Activated naive CD8-positive, alpha-beta T cell treated with anti-CD3 and anti-CD28 coated beads for 36 hours (primary cell): Measurements from ENCODE around the gene SLC39A12. TPM values are rescaled to one million over a fixed set of nuclear protein-coding genes. Genes with fewer than 3 reads are reported as not detected.

Experiments
- DNase-seq: peaks from one replicate; pipeline ENCODE4 v3.0.0; 2021
- H3K27ac Mint-ChIP-seq: one replicate; pipeline ENCODE4 v1.8.0; 2022; ENCODE audit warnings: mild to moderate bottlenecking, moderate library complexity, mixed read lengths
- H3K27me3 Mint-ChIP-seq: one replicate; pipeline ENCODE4 v1.8.0; 2022; ENCODE audit warnings: mild to moderate bottlenecking, mixed read lengths
- H3K36me3 Mint-ChIP-seq: one replicate; pipeline ENCODE4 v1.8.0; 2021; ENCODE audit warnings: mild to moderate bottlenecking, mixed read lengths
- H3K4me1 Mint-ChIP-seq: one replicate; pipeline ENCODE4 v1.8.0; 2021; ENCODE audit warnings: mixed read lengths
- H3K4me3 Mint-ChIP-seq: one replicate; pipeline ENCODE4 v1.8.0; 2022; ENCODE audit warnings: mild to moderate bottlenecking, moderate library complexity, mixed read lengths
- H3K9me3 Mint-ChIP-seq: one replicate; pipeline ENCODE4 v1.8.0; 2022; ENCODE audit warnings: mixed read lengths
- total RNA-seq, 2 experiments: library from RNA; stranded (reverse); gene quantifications; one replicate each; pipeline ENCODE4 v1.2.3, GENCODE V29; 2021

SLC39A12 gene
- not detected for total RNA-seq

DNA sequence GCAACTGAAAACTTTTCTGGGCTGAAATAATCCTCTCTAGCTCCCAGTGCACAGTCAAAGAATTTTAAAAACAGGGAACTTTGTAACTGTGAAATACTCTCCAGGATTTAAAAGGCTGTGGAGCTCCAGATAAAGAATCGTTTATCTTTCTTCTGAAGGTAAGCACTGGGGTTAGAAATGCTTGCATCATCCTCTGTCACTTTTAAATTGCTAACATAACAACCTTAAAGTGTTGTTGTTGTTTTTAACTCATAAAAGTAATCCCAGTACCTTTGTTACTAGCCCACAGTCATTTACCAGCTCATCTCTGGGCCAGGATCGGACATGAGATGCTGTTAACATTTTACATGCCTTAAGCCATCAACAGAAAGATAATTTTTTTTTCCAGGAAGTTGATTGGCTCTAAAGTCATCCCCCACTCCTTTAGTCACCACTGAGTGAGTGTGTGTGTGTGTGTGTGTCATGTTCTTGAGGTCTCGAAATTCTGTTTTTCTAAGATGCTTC is at the start of gene SLC39A12:
SLC39A12 (plus strand) TSS at position 51 of the 504 bp plus-strand sequence. CDS start 1,359 bp downstream, outside the sequence.
- DNase-seq, result no peak
- H3K27me3 Mint-ChIP-seq, result peaks cover 7% of the 10 kb centered on the region
- H3K36me3 Mint-ChIP-seq, result no peaks in the 10 kb centered on the region
- no peak within 1 kb of the TSS for H3K4me3 Mint-ChIP-seq
- H3K9me3 Mint-ChIP-seq, result no peaks in the 10 kb centered on the region
- H3K4me1 Mint-ChIP-seq, result no peaks in the 10 kb centered on the region
- no peak within 1 kb of the TSS for H3K27ac Mint-ChIP-seq

- DNase-seq, result no peak
- Mint-ChIP-seq H3K9me3 (no peaks in the 10 kb centered on the region), H3K4me3 (no peak overlapping the region), H3K27me3 (peaks cover 9% of the 10 kb centered on the region), H3K27ac (no peak overlapping the region), H3K36me3 (no peaks in the 10 kb centered on the region), H3K4me1 (no peaks in the 10 kb centered on the region)
These were observed 47.2 kb upstream of the SLC39A12 start for GRCh38 chr10:17904564-17904963.

DNA sequence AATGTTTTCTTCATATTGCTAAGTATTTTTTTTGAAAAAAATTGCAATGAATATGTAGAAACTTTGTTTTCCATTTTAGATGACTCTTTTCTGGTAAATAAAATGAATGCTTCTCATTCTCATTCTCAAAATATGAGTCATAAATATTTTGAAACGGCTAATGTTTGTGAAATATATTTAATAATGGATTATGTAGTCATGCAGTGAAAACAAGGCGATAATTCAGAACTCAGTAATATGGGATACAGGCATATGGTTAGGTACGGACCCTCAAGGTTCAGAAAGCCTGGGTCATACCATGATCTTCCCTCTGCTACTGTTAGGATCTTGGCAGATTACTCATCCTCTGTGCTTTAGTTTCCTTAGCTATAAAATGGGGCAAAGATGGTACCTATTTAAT is 46.2 kb upstream of the SLC39A12 start:
- Mint-ChIP-seq H3K36me3 (no peaks in the 10 kb centered on the region), H3K27me3 (peaks cover 9% of the 10 kb centered on the region), H3K4me3 (no peak overlapping the region), H3K27ac (no peak overlapping the region), H3K9me3 (no peaks in the 10 kb centered on the region), H3K4me1 (no peaks in the 10 kb centered on the region)
- no peak for DNase-seq

GRCh38 chr10:17906002-17906401 is 45.7 kb upstream of the SLC39A12 start:
- Mint-ChIP-seq H3K4me3 (no peak overlapping the region), H3K27ac (no peak overlapping the region), H3K4me1 (no peaks in the 10 kb centered on the region), H3K27me3 (peaks cover 9% of the 10 kb centered on the region), H3K9me3 (no peaks in the 10 kb centered on the region), H3K36me3 (no peaks in the 10 kb centered on the region)
- DNase-seq, result no peak

GRCh38 chr10:17907641-17908040 is 44.1 kb upstream of the SLC39A12 start:
- H3K27ac Mint-ChIP-seq, result no peak overlapping the region
- H3K4me3 Mint-ChIP-seq, result no peak overlapping the region
- DNase-seq, result no peak
- H3K36me3 Mint-ChIP-seq, result no peaks in the 10 kb centered on the region
- no peaks in the 10 kb centered on the region for H3K4me1 Mint-ChIP-seq
- H3K9me3 Mint-ChIP-seq, result no peaks in the 10 kb centered on the region
- peaks cover 9% of the 10 kb centered on the region for H3K27me3 Mint-ChIP-seq

GRCh38 chr10:17910125-17910789 is 41.5 kb upstream of the SLC39A12 start:
- no peak for DNase-seq
- Mint-ChIP-seq H3K4me1 (no peaks in the 10 kb centered on the region), H3K36me3 (no peaks in the 10 kb centered on the region), H3K4me3 (no peak overlapping the region), H3K27me3 (peaks cover 9% of the 10 kb centered on the region), H3K9me3 (peaks cover 2% of the 10 kb centered on the region), H3K27ac (no peak overlapping the region)

- Mint-ChIP-seq H3K4me1 (no peaks in the 10 kb centered on the region), H3K27ac (no peak overlapping the region), H3K27me3 (peaks cover 5% of the 10 kb centered on the region), H3K9me3 (peaks cover 5% of the 10 kb centered on the region), H3K36me3 (no peaks in the 10 kb centered on the region), H3K4me3 (no peak overlapping the region)
- DNase-seq, result no peak
These were observed 39.0 kb upstream of the SLC39A12 start for GRCh38 chr10:17912754-17913153.

DNA sequence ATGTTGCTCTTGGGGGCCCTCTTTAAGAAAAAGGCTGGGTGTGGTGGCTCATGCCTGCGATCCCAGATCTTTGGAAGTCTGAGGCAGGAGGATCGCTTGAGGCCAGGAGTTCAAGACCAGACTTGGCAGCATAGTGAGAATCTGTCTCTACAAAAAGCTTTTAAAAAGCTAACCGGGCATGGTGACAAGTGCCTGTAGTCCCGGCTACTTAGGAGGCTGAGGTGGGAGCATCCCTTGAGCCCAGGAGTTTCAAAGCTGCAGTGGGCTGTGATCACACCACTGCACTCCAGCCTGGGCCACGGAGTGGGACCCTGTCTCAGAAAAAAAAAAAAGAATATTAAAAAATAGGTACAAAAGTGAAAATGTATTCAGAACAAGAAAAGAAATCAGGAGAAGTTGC is 38.1 kb upstream of the SLC39A12 start:
- Mint-ChIP-seq H3K4me1 (no peaks in the 10 kb centered on the region), H3K27me3 (peaks cover 4% of the 10 kb centered on the region), H3K9me3 (peaks cover 5% of the 10 kb centered on the region), H3K4me3 (no peak overlapping the region), H3K36me3 (no peaks in the 10 kb centered on the region), H3K27ac (no peak overlapping the region)
- no peak for DNase-seq

DNA sequence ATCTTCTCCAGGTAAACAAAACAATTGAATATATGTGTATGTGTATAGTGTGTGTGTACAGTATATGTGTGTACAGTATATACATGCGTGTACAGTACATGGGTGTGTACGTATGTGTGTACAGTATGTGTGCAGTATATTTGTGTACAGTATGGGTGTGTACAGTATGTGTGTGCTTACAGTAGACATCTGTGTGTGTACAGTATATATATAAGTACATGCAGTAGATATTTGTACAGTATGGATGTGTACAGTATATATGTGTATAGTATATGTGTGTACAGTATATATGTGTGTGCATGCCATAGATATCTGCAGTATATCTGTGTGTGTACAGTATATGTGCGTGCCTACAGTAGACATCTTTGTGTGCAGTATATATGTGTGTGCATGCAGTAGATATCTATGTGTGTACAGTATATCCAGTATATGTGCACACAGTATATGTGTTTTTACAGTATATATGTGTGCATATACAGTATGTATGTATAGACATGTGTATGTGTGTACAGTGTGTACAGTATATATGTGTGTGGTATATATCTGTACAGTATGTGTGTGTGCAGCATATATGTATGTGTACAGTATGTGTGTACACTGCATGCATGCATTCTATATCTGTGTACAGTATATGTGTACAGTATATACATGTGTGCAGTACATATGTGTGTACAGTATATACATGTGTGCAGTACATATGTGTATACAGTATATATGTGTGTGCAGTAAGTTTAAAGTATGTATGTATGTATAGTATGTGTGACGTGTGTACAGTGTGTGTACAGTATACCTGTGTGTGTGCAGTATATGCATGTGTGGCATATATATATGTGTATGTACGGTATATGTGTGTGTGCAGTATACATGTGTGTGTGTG is 37.3 kb upstream of the SLC39A12 start:
- H3K27me3 Mint-ChIP-seq, result peaks cover 4% of the 10 kb centered on the region
- H3K36me3 Mint-ChIP-seq, result no peaks in the 10 kb centered on the region
- no peak for DNase-seq

GRCh38 chr10:17915181-17915580 is 36.5 kb upstream of the SLC39A12 start:
- H3K27me3 Mint-ChIP-seq, result peaks cover 4% of the 10 kb centered on the region
- H3K9me3 Mint-ChIP-seq, result peaks cover 5% of the 10 kb centered on the region
- no peak overlapping the region for H3K4me3 Mint-ChIP-seq
- H3K36me3 Mint-ChIP-seq, result no peaks in the 10 kb centered on the region
- no peak for DNase-seq
- no peaks in the 10 kb centered on the region for H3K4me1 Mint-ChIP-seq
- H3K27ac Mint-ChIP-seq, result no peak overlapping the region

More for the DNA sequence above, 37.3 kb upstream of the SLC39A12 start:
- H3K4me1 Mint-ChIP-seq, result no peaks in the 10 kb centered on the region
- H3K27ac Mint-ChIP-seq, result no peak overlapping the region
- H3K9me3 Mint-ChIP-seq, result peaks cover 5% of the 10 kb centered on the region
- H3K4me3 Mint-ChIP-seq, result no peak overlapping the region

DNA sequence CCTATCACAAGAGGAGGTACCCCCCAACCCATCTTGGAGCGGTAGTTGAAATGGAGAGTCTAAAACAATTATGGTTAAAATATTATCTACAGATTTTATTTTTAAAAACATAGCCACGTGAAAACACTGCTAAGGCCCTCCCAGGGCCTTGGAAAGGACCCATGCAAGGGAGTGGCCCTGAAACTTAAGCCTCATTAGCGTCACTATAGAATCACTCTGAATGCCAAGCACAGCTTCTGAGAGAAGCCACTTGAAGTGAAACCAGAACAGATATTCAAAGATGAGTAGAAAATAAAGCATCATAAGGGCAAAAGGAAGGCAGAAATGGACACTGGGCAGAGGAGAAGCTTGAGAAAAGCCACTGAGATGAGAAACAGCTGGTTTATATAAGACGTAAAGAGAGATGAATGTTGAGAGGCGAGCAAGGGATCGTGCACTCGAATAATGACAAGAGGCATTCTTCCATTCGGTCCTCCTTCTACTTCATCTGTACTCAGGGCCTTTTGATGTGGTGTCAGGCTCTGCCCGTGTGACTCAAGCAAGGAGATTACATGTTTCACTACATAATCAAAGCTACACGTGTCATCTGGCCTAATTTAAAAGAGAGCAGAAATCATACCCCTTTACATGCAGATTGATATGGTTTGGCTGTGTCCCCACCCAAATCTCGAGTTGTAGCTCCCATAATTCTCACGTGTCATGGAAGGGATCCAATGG is 33.4 kb upstream of the SLC39A12 start:
- peaks cover 8% of the 10 kb centered on the region for H3K9me3 Mint-ChIP-seq
- H3K27me3 Mint-ChIP-seq, result peaks cover 4% of the 10 kb centered on the region
- H3K27ac Mint-ChIP-seq, result no peak overlapping the region
- DNase-seq, result no peak
- no peaks in the 10 kb centered on the region for H3K4me1 Mint-ChIP-seq
- no peaks in the 10 kb centered on the region for H3K36me3 Mint-ChIP-seq
- no peak overlapping the region for H3K4me3 Mint-ChIP-seq

- Mint-ChIP-seq H3K27ac (no peak overlapping the region), H3K9me3 (peaks cover 5% of the 10 kb centered on the region), H3K27me3 (peaks cover 4% of the 10 kb centered on the region), H3K4me3 (no peak overlapping the region), H3K36me3 (no peaks in the 10 kb centered on the region), H3K4me1 (no peaks in the 10 kb centered on the region)
- DNase-seq, result no peak
These were observed 30.3 kb upstream of the SLC39A12 start for GRCh38 chr10:17921378-17921777.

DNA sequence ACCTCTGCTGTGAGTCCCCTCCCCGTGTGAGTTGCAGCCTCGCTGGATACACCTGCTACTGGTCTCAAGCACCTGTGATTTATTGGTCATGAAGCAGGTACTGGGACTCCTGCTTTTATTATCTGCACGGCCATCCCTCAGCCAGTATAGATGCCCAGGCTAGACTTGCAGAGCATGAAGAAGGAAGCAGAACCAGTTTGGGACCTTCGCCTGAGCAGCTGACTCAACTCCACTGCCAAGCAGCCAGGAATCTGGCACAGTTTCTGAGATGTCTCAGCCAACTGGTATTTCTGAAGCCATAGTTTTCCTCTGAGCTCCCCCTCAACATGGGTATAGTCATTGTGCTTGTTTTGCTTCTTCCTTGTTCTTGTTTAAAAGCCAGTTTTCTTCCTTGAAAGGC is 28.0 kb upstream of the SLC39A12 start:
- no peaks in the 10 kb centered on the region for H3K27me3 Mint-ChIP-seq
- H3K4me1 Mint-ChIP-seq, result no peaks in the 10 kb centered on the region
- peaks cover 3% of the 10 kb centered on the region for H3K9me3 Mint-ChIP-seq
- no peaks in the 10 kb centered on the region for H3K36me3 Mint-ChIP-seq
- no peak for DNase-seq
- H3K27ac Mint-ChIP-seq, result no peak overlapping the region
- no peak overlapping the region for H3K4me3 Mint-ChIP-seq

GRCh38 chr10:17943033-17943745 is 8.5 kb upstream of the SLC39A12 start:
- H3K36me3 Mint-ChIP-seq, result no peaks in the 10 kb centered on the region
- no peaks in the 10 kb centered on the region for H3K27me3 Mint-ChIP-seq
- no peak overlapping the region for H3K27ac Mint-ChIP-seq
- DNase-seq, result no peak
- H3K9me3 Mint-ChIP-seq, result no peaks in the 10 kb centered on the region
- no peaks in the 10 kb centered on the region for H3K4me1 Mint-ChIP-seq
- H3K4me3 Mint-ChIP-seq, result no peak overlapping the region
